G401 (cell line): ENCODE measurements around the gene CTDNEP1. TPM values are rescaled to one million over a fixed set of nuclear protein-coding genes. Genes with fewer than 3 reads are reported as not detected.
A peak's percentile ranks its signal among the peaks of the same experiment; 100 is the strongest.

Experiments
- DNase-seq: peaks from one replicate; pipeline ENCODE4 v3.0.0-alpha.2; 2015; ENCODE audit warnings: low spot score
- in situ Hi-C: cut with HindIII; loops from 2 replicates; pipeline ENCODE4 v1.10.0; 2016; ENCODE audit warnings: low sequenced_read_pairs, mixed read lengths
- total RNA-seq: library from RNA; depleted of rRNA; stranded (reverse); fragments of >200 nt; shearing (Covaris generic); gene quantifications from 2 replicates; pipeline ENCODE4 v1.2.3, GENCODE V29; 2014; rRNA removed

Gene CTDNEP1
- total RNA-seq = 18.3 and 26.8 TPM in 2 replicates

GRCh38 chr17:7251661-7252175, at the start of gene CTDNEP1:
CTDNEP1 (minus strand) TSS chr17:7251734; CDS start chr17:7251296, 438 bp downstream.
- in situ Hi-C loops = no loop called here
- DNase-seq = peak; percentile 100

DNA sequence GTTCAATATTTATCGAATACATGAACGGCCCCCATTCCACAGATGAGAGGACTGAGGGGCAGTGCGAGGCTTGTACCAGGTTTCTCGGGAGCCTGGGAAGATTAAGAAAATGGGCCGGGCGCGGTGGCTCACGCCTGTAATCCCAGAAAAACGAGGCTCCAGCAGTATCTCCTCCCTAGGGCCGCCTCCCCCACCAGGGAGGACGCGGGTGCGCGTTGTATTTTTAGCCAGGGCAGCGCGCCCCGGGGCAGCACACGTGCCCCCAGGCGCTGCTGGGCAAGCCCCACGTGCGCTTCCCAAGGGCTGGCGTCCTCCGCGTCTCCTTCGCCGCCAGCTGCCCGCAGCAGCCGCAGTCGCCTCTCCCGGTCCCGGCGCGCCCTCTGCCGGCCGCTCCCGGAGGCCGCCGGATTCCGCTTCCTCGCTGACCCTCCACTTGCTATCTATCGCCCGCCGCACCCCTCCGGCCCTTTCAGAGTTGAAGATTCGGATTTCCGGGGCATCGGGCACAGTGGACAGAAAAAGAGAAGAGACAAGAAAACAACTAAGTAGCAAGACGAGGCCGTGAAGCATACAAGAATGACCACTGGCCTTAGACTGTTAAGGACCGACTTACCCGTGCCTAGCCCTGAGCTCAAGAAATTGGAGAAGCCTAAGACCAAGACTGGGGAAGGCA, 44.8 kb upstream of the CTDNEP1 start:
- peak; percentile 70 for DNase-seq
- in situ Hi-C loops = no loop called here

GRCh38 chr17:7295230-7296180, 44.0 kb upstream of the CTDNEP1 start:
- in situ Hi-C loops = no loop called here
- no peak for DNase-seq

- DNase-seq = peak; percentile 47
- in situ Hi-C loops = no loop called here
Observed at GRCh38 chr17:7294614-7295153, 43.1 kb upstream of the CTDNEP1 start, which contains the start of gene YBX2. YBX2 (minus strand) TSS chr17:7294639; CDS start chr17:7294500, 139 bp downstream.

- no peak for DNase-seq
- in situ Hi-C loops = no loop called here
Observed at GRCh38 chr17:7293816-7294613, 42.5 kb upstream of the CTDNEP1 start.

DNA sequence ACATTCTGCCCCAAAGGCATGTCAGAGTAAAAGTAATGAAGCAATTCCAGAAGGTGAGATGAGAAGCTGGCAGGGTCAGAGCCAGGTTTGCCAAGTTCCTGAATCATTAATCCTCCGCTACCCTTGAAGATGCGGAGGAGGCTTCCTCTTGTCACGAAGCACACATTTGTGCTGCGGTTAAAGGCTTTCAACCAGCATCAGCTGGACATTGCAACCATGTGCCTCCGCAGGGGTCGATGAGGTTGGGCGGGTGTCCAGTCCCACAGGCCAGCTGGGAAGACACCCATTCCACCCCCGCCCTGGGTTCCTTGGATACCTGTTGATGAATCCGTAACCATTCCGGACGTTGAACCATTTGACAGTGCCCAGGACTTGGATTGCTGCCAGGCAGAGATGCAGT, 41.6 kb upstream of the CTDNEP1 start:
- in situ Hi-C loops = no loop called here
- DNase-seq = no peak

- in situ Hi-C loops = no loop called here
- no peak for DNase-seq
Observed at GRCh38 chr17:7292729-7293128, 41.2 kb upstream of the CTDNEP1 start.

DNA sequence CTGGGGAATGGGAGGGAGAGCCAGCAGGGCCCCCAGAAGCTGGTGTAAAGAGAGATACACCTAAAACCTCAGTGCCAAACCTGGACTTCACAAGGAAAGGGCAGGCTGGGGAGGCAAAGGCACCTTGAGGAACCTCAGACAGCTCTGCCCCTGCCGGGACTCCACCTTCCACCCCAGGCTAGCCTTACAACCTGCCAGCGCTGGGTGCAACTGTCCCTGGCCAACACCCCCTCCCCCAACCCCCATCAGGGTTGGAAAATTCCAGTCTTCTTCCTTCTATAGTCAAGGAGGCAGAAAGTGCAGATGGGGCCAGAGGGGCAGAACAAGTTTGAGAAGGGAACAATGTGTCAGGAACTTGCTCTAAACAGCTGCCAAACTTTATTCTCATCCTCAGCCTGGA, 40.7 kb upstream of the CTDNEP1 start:
- in situ Hi-C loops = no loop called here
- DNase-seq = no peak

DNA sequence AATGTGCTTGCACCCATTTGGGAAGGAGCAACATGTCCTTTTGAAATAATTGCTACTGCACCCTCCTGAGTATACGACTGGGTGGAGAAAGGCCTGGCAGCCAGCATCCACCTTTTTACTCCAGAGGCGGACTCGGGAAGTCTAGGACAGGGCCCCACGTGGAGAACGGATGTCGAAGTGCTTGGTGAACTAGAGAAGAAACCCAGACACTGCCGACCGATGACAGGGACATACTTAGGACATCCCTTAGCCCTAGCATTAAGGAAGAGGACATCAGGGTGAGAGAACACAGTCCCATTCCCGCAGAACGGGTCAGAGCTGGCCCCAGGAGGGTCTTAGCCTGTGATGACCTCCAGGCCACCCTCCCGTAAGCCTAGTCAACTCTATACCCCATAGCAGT, 39.2 kb upstream of the CTDNEP1 start:
- DNase-seq = no peak
- in situ Hi-C loops = no loop called here

DNA sequence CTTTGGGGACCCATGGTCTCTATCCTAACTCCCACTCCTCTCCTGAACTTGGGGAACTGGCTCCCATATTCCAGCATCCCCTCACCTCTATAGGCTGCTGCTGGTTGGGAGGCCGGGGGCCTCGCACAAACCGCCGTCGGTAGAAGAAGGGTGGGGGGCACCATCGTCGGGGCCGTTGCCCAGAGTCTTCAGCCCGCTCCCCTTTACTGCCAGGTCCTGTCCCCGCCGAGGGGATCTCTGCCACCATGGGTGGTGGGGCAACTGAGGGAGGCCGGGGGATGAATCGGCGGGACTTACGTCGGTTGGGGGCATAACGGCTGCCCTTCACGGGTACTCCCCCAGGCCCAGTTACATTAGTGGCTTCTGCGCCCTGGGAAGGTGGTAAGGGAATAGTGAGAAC, 38.6 kb upstream of the CTDNEP1 start:
- in situ Hi-C loops = no loop called here

DNA sequence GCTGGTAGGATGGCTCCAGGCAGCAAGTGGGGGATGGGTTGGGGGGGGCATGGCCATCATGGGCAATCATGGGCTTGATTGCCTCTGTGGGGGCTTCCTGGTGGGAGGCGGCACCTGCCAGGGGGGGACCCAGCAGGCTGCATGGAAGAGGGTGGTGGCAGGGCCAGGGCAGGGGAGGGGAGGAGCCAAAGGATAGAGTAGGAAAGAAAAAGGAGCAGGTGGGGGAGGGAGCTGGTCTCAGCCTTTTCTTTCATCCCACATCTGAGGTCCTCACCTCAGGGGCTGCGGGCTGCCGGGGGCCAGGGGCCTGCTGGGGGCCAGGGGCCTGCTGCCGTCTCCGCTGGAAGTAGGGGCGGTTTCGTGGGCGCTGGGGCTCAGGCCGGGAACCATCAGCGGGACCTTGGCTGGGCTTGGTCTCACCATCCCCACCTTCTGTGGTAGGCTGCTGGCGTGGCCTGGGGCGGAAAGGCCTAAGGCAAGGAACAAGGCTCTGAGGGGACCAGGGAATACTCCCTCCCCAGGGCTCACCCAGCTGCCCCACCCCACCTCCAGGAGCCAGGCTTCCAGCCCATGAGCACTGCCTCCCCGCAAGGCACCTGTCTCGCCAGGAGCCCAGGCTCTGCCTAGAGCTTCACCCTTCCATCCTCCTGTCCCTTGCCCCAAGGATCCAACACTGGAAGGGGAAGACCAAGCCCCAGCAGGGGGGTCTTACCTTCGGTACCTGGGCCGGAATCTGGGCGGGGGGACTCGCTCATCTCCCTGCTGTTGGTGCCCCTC, 37.9 kb upstream of the CTDNEP1 start:
- in situ Hi-C loops = no loop called here
- no peak for DNase-seq

More for the DNA sequence above, 38.6 kb upstream of the CTDNEP1 start:
- DNase-seq = no peak

DNA sequence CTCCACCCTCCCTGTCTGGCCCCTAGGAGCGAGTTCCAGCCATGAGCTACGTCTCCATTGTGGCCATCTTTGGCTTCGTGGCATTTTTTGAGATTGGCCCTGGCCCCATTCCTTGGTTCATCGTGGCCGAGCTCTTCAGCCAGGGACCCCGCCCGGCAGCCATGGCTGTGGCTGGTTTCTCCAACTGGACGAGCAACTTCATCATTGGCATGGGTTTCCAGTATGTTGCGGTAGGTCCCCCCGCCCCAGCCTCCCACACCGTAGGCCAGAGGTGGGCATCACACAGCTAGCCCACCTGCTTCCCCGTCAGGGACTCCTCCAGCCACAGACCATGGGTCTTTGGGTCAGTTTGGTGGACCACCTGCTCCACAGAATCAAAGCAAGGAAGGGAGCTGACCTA, 34.1 kb upstream of the CTDNEP1 start:
- in situ Hi-C loops = no loop called here
- no peak for DNase-seq

GRCh38 chr17:7284911-7285310, 33.4 kb upstream of the CTDNEP1 start:
- in situ Hi-C loops = no loop called here
- no peak for DNase-seq

DNA sequence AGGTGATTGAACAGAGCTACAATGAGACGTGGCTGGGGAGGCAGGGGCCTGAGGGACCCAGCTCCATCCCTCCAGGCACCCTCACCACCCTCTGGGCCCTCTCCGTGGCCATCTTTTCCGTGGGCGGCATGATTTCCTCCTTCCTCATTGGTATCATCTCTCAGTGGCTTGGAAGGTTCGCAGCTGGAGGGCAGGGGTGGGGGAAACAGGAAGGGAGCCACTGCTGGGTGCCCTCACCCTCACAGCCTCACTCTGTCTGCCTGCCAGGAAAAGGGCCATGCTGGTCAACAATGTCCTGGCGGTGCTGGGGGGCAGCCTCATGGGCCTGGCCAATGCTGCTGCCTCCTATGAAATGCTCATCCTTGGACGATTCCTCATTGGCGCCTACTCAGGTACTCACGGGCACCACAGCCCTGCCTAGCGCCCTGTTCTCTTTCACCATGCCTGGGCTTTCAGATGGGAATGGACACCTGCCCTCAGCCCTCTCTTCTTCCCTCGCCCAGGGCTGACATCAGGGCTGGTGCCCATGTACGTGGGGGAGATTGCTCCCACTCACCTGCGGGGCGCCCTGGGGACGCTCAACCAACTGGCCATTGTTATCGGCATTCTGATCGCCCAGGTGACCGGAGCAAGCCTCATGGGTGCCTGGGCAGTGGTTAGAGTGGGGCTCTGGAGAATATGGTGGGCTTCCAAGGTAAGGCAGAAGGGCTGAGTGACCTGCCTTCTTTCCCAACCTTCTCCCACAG, 32.1 kb upstream of the CTDNEP1 start:
- in situ Hi-C loops = no loop called here
- DNase-seq = no peak

DNA sequence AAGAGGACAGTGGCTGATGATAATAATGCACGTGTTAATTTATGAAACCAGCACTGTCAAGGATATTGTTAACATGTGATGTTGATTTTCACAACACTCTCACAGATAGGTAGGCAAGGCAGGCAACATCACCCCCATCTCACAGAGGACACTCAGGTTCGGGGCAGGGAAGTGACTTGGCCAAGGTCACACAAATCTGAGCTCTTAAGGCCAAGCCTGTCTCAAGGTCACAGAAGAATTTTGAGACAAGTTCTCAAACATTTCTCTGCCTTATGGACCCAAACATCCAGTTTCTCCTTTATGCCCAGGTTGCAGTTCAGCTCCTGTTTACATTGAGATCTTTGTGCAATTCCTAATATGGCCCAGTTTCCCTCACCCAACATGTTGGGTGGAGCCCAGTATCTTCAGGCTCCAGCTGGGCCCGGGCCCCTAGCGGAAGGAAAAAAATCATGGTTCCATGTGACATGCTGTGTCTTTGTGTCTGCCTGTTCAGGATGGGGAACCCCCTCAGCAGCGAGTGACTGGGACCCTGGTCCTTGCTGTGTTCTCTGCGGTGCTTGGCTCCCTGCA, 31.3 kb upstream of the CTDNEP1 start:
- no peak for DNase-seq
- in situ Hi-C loops = no loop called here

DNA sequence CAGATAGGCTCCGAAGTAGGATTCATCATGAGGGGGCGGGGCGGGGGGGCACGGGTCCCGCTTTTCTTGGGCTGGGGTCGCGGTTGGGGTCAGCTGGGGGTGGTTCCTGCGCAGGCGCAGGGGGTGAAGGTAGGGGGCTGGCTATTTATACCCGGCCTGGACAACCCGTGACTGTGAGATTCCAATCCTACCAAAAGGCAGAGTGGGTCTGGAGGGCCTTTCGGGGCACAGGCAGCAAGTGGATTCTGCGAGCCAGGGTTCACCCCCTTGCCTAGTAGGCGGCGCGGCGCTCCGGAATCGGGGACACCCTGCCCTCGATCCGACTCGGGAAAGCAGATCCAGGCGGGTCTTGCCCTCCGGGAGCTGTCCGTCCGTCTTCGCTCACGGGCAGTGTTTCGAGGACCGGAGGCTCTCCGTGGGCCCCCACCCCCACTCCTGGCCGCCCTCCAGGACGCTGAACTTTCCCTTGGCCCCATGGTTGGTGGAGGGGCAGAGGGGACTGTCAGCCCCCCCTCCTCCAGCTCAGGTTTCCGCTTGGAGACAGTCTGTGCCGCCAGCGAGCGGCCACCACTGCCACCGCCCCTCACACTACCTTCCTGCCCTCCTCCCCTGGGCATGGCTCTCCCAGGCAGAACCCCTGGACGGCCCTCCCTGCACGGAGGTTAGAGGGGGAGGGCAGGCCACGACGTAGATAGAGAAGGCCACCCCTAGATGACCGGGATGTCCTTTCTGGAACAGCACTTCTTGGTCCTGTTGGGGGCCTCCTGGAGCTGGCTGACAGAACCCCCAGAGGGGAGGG, 30.6 kb upstream of the CTDNEP1 start:
- no peak for DNase-seq
- in situ Hi-C loops = no loop called here
